Measurements from ENCODE around the gene NXT1. TPM values are rescaled to one million over a fixed set of nuclear protein-coding genes. Genes with fewer than 3 reads are reported as not detected.
A peak's percentile ranks its signal among the peaks of the same experiment; 100 is the strongest.

Gene NXT1
- total RNA-seq, 8 experiments from 2014 or later: 15.8 to 31.4 (median 22.2) TPM

DNA sequence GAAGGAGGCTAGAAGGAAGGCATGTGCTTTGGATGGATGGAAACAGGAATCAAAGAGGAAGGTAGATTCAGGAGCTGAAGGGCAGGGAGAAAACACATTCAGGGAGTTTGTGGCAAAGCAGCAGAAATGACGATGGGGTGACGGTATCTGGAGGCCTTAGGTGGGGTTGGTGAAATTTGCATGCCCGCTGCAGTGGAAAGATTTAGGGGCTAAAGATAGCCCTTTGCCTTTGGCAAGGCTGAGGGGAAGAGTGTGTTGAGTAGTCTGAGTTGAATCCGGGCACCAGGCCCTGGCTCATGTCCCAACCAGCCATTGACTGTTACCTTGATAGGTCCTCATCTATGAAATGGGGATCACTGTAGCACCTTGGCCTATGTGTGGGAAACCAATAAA lies 12.7 kb downstream of the NXT1 start:
- WGBS, 10 experiments: 40 to 100% (median 71%) methylated on average over 1 to 4 of the region's 4 CpGs; no CpG with 5 or more reads in 3 of the 10 experiments
- peaks cover 43 to 55% of the 10 kb centered on the region in 2 donors for H3K4me1 ChIP-seq (replicated peaks in 1 of 2)
- H3K27ac ChIP-seq: peak overlapping the region in 1 of 2 donors; percentile 94
- ATAC-seq (replicated peaks in 6 of 8): no peak
- H3K4me3 ChIP-seq: peak overlapping the region; percentile 68 to 85 (median 79)
- in situ Hi-C loops (cut with MboI; ENCODE audit: low pct_unique_long_range_greater_than_20kb in 2 of 9, low sequenced_read_pairs in 9 of 9, unreplicated experiment in 9 of 9): no loop called here

DNA sequence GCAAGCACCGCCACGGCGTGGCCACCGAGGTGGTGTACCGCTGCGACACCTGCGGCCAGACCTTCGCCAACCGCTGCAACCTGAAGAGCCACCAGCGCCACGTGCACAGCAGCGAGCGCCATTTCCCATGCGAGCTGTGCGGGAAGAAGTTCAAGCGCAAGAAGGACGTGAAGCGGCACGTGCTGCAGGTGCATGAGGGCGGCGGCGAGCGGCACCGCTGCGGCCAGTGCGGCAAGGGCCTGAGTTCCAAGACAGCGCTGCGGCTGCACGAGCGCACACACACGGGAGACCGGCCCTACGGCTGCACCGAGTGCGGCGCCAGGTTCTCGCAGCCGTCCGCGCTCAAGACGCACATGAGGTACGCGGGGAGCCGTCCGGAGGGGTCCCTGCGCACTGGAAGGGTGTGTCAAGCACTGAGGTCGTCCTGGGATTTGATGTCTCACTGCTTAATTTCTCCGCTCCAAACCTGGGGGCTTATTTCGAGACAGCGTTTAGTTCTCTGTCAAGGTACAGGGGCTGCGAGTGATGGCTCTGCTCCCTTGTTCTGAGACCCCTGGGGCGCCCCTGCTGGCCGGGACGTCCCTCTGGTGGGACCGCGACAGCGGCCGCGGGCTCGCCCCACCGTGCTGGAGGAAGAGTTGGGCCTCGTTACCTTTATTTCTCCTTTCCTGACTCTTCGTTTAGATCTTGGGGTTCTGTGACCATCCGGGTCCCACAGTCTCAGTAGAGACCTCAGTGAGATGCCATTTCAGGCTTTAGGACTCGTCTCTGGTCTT lies 15.0 kb downstream of the NXT1 start:
- ATAC-seq (replicated peaks in 6 of 8): no peak
- Histone ChIP-seq H3K4me1 (replicated peaks in 1 of 2) (peaks cover 36 to 48% of the 10 kb centered on the region in 2 donors), H3K27ac (no peak overlapping the region), H3K4me3 (peak overlapping the region in 4 of 5 donors; percentile 11 to 29 (median 20))
- in situ Hi-C loops (cut with MboI; ENCODE audit: low pct_unique_long_range_greater_than_20kb in 2 of 9, low sequenced_read_pairs in 9 of 9, unreplicated experiment in 9 of 9): no loop called here
- 89 to 100% (median 97%) methylated on average over 2 to 20 of the region's 65 CpGs; no CpG with 5 or more reads in 2 of the 10 experiments for WGBS, 10 experiments

DNA sequence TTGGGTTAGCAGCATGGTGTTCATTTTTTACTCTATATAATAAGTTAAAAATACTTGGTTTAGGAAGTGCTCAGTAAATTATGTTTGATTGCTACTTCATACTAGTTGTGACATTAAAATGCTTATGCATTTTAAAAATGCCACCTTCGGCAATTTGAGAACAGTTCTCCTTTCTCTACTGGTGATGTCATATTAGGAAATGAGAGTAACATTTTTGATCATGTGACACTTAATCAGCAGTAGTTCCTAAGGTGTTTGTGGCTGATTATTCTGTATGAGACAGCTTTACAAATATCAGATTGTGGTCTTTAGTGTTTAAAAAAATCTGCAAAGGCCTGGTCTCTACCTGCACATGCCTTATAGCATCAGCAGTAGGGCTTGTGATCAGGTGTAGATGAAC lies 15.8 kb downstream of the NXT1 start:
- Histone ChIP-seq H3K27ac (no peak overlapping the region), H3K4me3 (peak overlapping the region; percentile 6 to 29 (median 11)), H3K4me1 (replicated peaks in 1 of 2) (peaks cover 34 to 43% of the 10 kb centered on the region in 2 donors)
- 20 to 100% (median 39%) methylated on average over 1 of the region's 1 CpG; no CpG with 5 or more reads in 2 of the 10 experiments for WGBS, 10 experiments
- in situ Hi-C loops (cut with MboI; ENCODE audit: low pct_unique_long_range_greater_than_20kb in 2 of 9, low sequenced_read_pairs in 9 of 9, unreplicated experiment in 9 of 9): no loop called here
- ATAC-seq (replicated peaks in 6 of 8): no peak

DNA sequence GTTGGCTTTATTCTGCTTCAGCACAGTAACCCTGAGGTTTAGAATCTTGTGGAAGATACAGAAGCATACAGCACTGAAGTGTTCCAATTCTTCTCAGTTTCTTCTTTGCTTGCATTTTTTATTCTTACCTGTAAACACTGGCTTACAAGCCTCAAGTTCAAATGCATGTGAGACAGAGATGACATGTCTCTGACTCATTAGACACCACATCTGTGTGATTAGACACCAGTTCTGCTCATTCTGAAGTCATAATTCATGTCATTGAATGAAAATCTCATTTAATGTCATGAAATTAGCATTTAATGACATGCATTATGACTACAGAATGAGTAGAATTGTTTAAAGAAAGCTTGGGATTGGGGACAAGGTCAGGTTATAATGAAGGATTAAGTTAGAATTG lies 17.2 kb downstream of the NXT1 start:
- H3K27ac ChIP-seq: no peak overlapping the region
- in situ Hi-C loops (cut with MboI; ENCODE audit: low pct_unique_long_range_greater_than_20kb in 2 of 9, low sequenced_read_pairs in 9 of 9, unreplicated experiment in 9 of 9): no loop called here
- ATAC-seq (replicated peaks in 6 of 8): peak in 1 of 8 experiments; percentile 7
- peak overlapping the region in 2 of 5 donors; percentile 29 for H3K4me3 ChIP-seq
- H3K4me1 ChIP-seq (replicated peaks in 1 of 2): peaks cover 34 to 43% of the 10 kb centered on the region in 2 donors

DNA sequence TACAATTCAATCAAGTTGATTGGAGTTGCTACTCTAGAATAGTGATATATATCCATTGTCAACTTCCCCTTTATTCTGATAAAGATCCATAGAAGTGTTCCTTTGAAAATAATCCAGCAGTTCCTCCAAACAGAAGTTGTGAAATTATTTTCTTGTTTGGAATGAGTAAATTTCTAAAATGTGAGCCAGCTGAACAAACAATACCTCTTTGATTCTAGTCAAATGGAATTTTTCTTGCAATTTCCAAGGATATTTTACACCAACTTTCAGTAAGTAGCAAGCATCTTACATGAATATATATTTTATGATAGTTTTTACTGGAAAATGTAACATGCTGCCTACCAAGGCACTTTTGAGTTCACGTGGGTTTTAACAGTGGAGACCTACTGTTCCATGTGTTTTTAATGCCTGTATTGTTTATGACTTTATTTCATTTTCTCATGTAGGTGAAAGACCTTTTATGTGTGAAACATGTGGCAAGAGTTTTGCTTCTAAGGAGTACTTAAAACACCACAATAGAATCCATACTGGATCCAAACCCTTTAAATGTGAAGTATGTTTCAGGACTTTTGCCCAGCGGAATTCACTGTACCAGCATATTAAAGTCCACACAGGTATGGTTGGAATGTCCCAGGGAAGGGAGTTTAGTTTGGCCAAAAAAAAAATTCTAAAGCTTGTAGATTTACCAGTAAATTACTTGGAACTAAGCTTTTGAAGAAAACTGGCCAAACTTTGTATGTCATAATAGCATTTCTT lies 17.9 kb downstream of the NXT1 start:
- in situ Hi-C loops (cut with MboI; ENCODE audit: low pct_unique_long_range_greater_than_20kb in 2 of 9, low sequenced_read_pairs in 9 of 9, unreplicated experiment in 9 of 9): no loop called here
- H3K27ac ChIP-seq: no peak overlapping the region
- WGBS, 10 experiments: 67 to 100% (median 100%) methylated on average over 1 to 2 of the region's 2 CpGs; no CpG with 5 or more reads in 1 of the 10 experiments
- peak in 1 of 8 experiments; percentile 11 for ATAC-seq (replicated peaks in 6 of 8)
- no peak overlapping the region for H3K4me3 ChIP-seq
- peaks cover 31 to 37% of the 10 kb centered on the region in 2 donors for H3K4me1 ChIP-seq (replicated peaks in 1 of 2)

DNA sequence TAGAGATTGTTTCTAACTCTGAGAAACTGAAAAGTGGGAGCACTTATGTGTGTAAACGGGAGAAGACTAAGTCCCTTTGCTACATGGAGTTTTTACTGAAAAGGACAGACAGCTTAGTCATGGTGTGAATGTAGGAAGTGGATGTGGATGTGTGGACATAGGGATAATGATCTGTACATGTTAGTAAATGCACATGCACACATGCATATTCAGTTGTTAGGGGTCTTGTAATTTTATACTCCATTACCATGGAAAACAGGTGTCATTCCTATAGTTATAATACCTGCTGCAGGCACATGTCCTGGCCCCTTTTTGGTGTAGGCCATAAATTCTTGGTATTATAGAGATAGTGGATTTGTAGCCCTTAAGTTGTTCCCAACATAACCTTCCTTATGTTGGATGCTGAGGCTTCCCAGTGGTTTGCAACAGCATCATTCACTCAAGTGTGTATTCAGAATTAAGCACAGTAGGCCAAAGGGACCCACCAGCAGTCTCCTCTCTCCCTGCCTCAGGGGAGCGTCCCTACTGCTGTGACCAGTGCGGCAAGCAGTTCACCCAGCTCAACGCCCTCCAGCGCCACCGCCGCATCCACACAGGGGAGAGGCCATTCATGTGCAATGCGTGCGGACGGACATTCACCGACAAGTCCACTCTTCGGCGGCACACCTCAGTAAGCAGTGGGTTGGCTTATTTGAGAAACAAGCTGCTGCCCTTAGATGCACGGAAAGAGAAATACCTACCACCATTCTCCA lies 18.7 kb downstream of the NXT1 start:
- no peak overlapping the region for H3K27ac ChIP-seq
- in situ Hi-C loops (cut with MboI; ENCODE audit: low pct_unique_long_range_greater_than_20kb in 2 of 9, low sequenced_read_pairs in 9 of 9, unreplicated experiment in 9 of 9): no loop called here
- peaks cover 27 to 30% of the 10 kb centered on the region in 2 donors for H3K4me1 ChIP-seq (replicated peaks in 1 of 2)
- WGBS, 10 experiments: 57 to 100% (median 94%) methylated on average over 1 to 12 of the region's 14 CpGs; no CpG with 5 or more reads in 3 of the 10 experiments
- peak in 5 of 8 experiments; percentile 10 to 57 (median 35) for ATAC-seq (replicated peaks in 6 of 8)
- H3K4me3 ChIP-seq: no peak overlapping the region

DNA sequence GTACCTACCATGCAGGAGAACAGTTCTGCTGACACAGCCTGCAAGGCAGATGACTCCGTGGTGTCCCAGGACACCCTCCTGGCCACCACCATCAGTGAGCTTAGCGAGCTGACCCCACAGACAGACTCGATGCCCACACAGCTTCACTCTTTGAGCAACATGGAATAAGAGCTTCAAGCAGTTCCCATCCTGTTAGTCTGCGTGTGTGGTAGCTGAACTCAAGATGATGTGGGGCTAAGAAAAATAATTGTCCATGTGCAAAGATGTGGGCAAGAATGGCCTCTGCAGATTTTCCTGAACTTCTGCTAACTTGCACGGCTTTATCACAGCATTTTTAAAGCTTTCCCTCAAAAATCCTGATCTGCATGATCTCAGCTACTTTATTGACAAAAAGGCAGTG lies 19.7 kb downstream of the NXT1 start:
- in situ Hi-C loops (cut with MboI; ENCODE audit: low pct_unique_long_range_greater_than_20kb in 2 of 9, low sequenced_read_pairs in 9 of 9, unreplicated experiment in 9 of 9): no loop called here
- WGBS, 10 experiments: 53 to 100% (median 97%) methylated on average over 1 to 3 of the region's 5 CpGs; no CpG with 5 or more reads in 2 of the 10 experiments
- ATAC-seq (replicated peaks in 6 of 8): peak in 4 of 8 experiments; percentile 14 to 27 (median 21)
- H3K4me1 ChIP-seq (replicated peaks in 1 of 2): peaks cover 27 to 29% of the 10 kb centered on the region in 2 donors
- no peak overlapping the region for H3K4me3 ChIP-seq
- no peak overlapping the region for H3K27ac ChIP-seq

DNA sequence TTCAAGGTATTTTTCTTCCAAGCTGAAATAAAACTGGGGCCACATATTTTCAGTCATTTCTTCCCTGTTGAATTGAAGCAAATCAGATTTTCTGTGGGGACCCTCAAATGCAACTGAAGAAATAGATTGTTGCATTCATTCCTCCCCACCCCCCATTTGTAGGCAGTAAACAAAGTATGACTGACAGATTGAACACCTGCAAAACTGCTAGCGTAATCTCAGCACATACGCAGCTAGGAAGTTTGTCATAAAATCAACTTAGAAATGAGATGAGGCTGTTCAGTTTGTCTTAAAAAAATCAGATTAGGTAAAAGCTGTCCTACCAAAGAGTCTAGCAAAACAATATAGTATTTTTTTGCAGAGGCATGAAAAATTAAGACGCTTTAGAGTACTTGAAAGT lies 20.3 kb downstream of the NXT1 start:
- Histone ChIP-seq H3K4me3 (no peak overlapping the region), H3K27ac (no peak overlapping the region), H3K4me1 (replicated peaks in 1 of 2) (peaks cover 22 to 27% of the 10 kb centered on the region in 2 donors)
- in situ Hi-C loops (cut with MboI; ENCODE audit: low pct_unique_long_range_greater_than_20kb in 2 of 9, low sequenced_read_pairs in 9 of 9, unreplicated experiment in 9 of 9): no loop called here
- no peak for ATAC-seq (replicated peaks in 6 of 8)
- WGBS, 10 experiments: 72 to 100% (median 85%) methylated on average over 1 to 3 of the region's 3 CpGs

DNA sequence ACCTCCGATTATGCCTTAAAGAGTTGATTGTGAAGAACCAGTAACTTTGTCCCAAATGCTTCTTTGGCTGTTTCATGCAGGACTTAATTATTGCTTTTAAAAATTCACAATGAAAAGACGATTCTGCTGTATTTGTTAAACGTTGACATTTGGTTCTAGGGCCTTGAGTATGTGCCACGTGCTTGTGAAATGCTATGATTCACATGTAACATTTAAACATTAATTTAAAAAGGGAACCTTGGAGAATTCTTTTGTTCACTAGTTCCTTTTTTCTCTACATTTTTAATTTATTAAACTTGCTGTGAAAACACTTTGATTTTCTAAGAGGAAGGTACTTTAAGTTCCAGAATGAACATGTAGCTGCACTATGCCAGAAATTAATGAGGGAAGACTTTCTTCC lies 20.9 kb downstream of the NXT1 start:
- no peak overlapping the region for H3K27ac ChIP-seq
- H3K4me1 ChIP-seq (replicated peaks in 1 of 2): peaks cover 17 to 20% of the 10 kb centered on the region in 2 donors
- H3K4me3 ChIP-seq: no peak overlapping the region
- no peak for ATAC-seq (replicated peaks in 6 of 8)
- 26 to 100% (median 87%) methylated on average over 1 to 4 of the region's 4 CpGs; no CpG with 5 or more reads in 1 of the 10 experiments for WGBS, 10 experiments
- in situ Hi-C loops (cut with MboI; ENCODE audit: low pct_unique_long_range_greater_than_20kb in 2 of 9, low sequenced_read_pairs in 9 of 9, unreplicated experiment in 9 of 9): no loop called here

DNA sequence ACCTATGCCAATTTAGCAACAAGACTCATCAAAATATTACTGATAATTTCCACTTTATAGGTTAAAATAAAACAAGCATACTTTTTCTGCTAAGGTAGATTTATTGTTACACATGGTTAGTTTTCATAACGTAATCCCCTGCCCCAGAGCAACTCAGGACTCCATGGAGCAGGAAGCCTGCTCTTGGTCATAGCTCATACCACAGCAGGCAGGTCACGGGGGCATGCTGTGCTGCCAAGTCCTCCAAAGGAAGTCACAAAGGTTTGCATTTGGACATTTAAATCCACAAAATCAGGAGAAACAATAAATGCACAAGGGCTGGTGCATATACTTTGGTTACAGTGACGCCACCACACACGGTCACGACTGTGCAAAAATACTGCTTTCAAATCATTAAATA lies 23.9 kb downstream of the NXT1 start:
- no peak for ATAC-seq (replicated peaks in 6 of 8)
- in situ Hi-C loops (cut with MboI; ENCODE audit: low pct_unique_long_range_greater_than_20kb in 2 of 9, low sequenced_read_pairs in 9 of 9, unreplicated experiment in 9 of 9): no loop called here
- no peak overlapping the region for H3K4me3 ChIP-seq
- H3K4me1 ChIP-seq (replicated peaks in 1 of 2): no peaks in the 10 kb centered on the region
- 60 to 100% (median 86%) methylated on average over 1 to 5 of the region's 5 CpGs; no CpG with 5 or more reads in 1 of the 10 experiments for WGBS, 10 experiments
- no peak overlapping the region for H3K27ac ChIP-seq

DNA sequence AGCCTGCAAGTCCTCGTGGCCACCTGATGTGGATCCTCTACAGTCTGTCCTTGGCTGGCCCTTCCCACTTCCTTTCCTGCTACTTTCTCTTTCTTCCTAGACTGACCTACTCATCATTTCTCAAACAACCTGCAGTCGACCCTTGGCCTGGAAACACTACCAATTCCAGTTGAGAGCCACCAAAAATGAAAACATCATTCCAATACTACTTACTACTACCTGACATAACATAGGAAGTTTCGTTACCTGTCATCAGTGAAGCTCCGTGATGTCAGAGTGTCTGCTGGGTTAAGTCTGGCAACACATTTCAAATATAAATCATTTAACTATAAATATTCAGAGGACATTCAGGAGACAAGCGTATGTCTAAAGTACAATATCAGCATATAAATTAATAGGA lies 25.2 kb downstream of the NXT1 start:
- H3K4me1 ChIP-seq (replicated peaks in 1 of 2): no peaks in the 10 kb centered on the region
- no peak overlapping the region for H3K27ac ChIP-seq
- no peak for ATAC-seq (replicated peaks in 6 of 8)
- WGBS, 10 experiments: 63 to 100% (median 100%) methylated on average over 1 to 4 of the region's 5 CpGs; no CpG with 5 or more reads in 1 of the 10 experiments
- no peak overlapping the region for H3K4me3 ChIP-seq
- in situ Hi-C loops (cut with MboI; ENCODE audit: low pct_unique_long_range_greater_than_20kb in 2 of 9, low sequenced_read_pairs in 9 of 9, unreplicated experiment in 9 of 9): no loop called here

DNA sequence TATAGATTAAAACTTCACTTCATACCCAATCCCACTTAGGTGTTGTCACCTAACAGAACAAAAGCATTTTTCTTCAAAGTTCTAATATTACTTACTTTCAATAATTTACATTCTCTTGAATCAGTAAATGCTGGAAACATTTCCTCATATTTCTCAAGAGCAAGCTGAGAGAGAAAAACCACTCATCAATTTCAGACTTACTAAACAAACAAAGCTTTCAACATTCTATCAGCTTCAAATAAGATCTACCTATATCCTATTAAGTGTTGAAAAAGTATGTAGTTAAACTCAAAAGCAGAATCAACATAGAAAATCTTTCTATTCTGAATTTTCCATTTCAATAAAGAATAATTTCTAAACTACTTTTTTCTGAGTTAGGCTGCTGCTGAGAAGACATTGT lies 29.2 kb downstream of the NXT1 start:
- ATAC-seq (replicated peaks in 6 of 8): no peak
- in situ Hi-C loops (cut with MboI; ENCODE audit: low pct_unique_long_range_greater_than_20kb in 2 of 9, low sequenced_read_pairs in 9 of 9, unreplicated experiment in 9 of 9): no loop called here
- no peaks in the 10 kb centered on the region for H3K4me1 ChIP-seq (replicated peaks in 1 of 2)
- no peak overlapping the region for H3K27ac ChIP-seq
- no peak overlapping the region for H3K4me3 ChIP-seq

DNA sequence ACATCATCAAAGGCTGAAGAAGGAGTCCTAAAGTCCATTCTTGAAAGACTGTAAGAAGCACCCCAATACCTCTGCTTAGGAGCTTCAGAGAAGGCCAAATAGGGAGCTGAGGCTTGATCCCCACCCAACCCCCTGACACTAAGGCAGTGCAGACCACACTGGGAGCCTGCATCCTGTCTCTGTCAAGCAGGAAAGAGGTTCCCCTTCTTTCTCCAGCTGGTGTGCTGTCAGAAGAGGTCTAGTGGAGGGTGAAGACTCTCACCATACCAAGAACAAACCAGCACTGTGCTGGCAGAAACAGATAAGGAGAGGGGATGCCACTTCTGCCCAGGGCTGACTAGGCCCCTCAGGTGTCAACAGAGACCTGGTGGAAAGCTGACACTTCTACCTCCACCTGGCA lies 31.3 kb downstream of the NXT1 start:
- H3K27ac ChIP-seq: no peak overlapping the region
- in situ Hi-C loops (cut with MboI; ENCODE audit: low pct_unique_long_range_greater_than_20kb in 2 of 9, low sequenced_read_pairs in 9 of 9, unreplicated experiment in 9 of 9): no loop called here
- no peak overlapping the region for H3K4me3 ChIP-seq
- no peaks in the 10 kb centered on the region for H3K4me1 ChIP-seq (replicated peaks in 1 of 2)
- no peak for ATAC-seq (replicated peaks in 6 of 8)
